ENCODE measurements around the gene HPSE2.

The HPSE2 gene

GRCh38 chr10:98453729-98454128 lies 781.9 kb downstream of the HPSE2 start:
- Histone ChIP-seq H3K9me3 (ENCODE audit: insufficient read depth, low read length, severe bottlenecking) (no peaks in the 10 kb centered on the region), H2AFZ (ENCODE audit: low read depth, low read length) (no peak overlapping the region), H3K4me1 (ENCODE audit: insufficient read depth, low read length) (no peaks in the 10 kb centered on the region), H3K4me3 (ENCODE audit: low read depth in 1 of 2, low read length in 2 of 2) (no peak overlapping the region), H4K20me1 (ENCODE audit: insufficient read depth, low read length) (no peaks in the 10 kb centered on the region), H3K36me3 (ENCODE audit: insufficient read depth, low read length) (no peaks in the 10 kb centered on the region), H3K27me3 (ENCODE audit: insufficient read depth, low read length, poor library complexity) (peaks cover 23% of the 10 kb centered on the region), H3K27ac (ENCODE audit: low read length) (no peak overlapping the region), H3K4me2 (ENCODE audit: insufficient read depth, low read length) (no peak overlapping the region), H3K9ac (ENCODE audit: low read depth, low read length) (no peak overlapping the region), H3K79me2 (ENCODE audit: insufficient read depth, low read length) (no peaks in the 10 kb centered on the region)
- no peak for DNase-seq
- TF ChIP-seq CTCF (IDR thresholded peaks at IDR 0.05; ENCODE audit: borderline replicate concordance, extremely low read depth, low read length, poor library complexity, severe bottlenecking) = no peak
- no peak for TF ChIP-seq EZH2 (IDR thresholded peaks at IDR 0.05; ENCODE audit: borderline replicate concordance, low read depth, low read length, severe bottlenecking)
- no peak for ATAC-seq (ENCODE audit: insufficient read depth, low read depth)

- peaks cover 18% of the 10 kb centered on the region for H3K79me2 ChIP-seq (ENCODE audit: insufficient read depth, low read length)
- ATAC-seq (ENCODE audit: insufficient read depth, low read depth) (no peak), DNase-seq (no peak)
- H3K9ac ChIP-seq (ENCODE audit: low read depth, low read length) = no peak overlapping the region
- peaks cover 10% of the 10 kb centered on the region for H3K27me3 ChIP-seq (ENCODE audit: insufficient read depth, low read length, poor library complexity)
- H3K27ac ChIP-seq (ENCODE audit: low read length) = no peak overlapping the region
- H2AFZ ChIP-seq (ENCODE audit: low read depth, low read length) = no peak overlapping the region
- H3K9me3 ChIP-seq (ENCODE audit: insufficient read depth, low read length, severe bottlenecking) = no peaks in the 10 kb centered on the region
- H3K4me3 ChIP-seq (ENCODE audit: low read depth in 1 of 2, low read length in 2 of 2) = no peak overlapping the region
- H4K20me1 ChIP-seq (ENCODE audit: insufficient read depth, low read length) = no peaks in the 10 kb centered on the region
- no peaks in the 10 kb centered on the region; the same call in 1 of the 2 replicates for H3K36me3 ChIP-seq (ENCODE audit: insufficient read depth, low read length)
- H3K4me2 ChIP-seq (ENCODE audit: insufficient read depth, low read length) = no peak overlapping the region
- H3K4me1 ChIP-seq (ENCODE audit: insufficient read depth, low read length) = peaks cover 17% of the 10 kb centered on the region
- TF ChIP-seq EZH2 (IDR thresholded peaks at IDR 0.05; ENCODE audit: borderline replicate concordance, low read depth, low read length, severe bottlenecking) (no peak), CTCF (IDR thresholded peaks at IDR 0.05; ENCODE audit: borderline replicate concordance, extremely low read depth, low read length, poor library complexity, severe bottlenecking) (no peak)
Measured at GRCh38 chr10:98450618-98451017, 785.0 kb downstream of the HPSE2 start.

GRCh38 chr10:98449287-98449686 lies 786.4 kb downstream of the HPSE2 start:
- no peak overlapping the region for H3K4me2 ChIP-seq (ENCODE audit: insufficient read depth, low read length)
- no peak overlapping the region for H3K27ac ChIP-seq (ENCODE audit: low read length)
- H3K9me3 ChIP-seq (ENCODE audit: insufficient read depth, low read length, severe bottlenecking) = no peaks in the 10 kb centered on the region
- no peak for TF ChIP-seq CTCF (IDR thresholded peaks at IDR 0.05; ENCODE audit: borderline replicate concordance, extremely low read depth, low read length, poor library complexity, severe bottlenecking)
- no peak overlapping the region for H2AFZ ChIP-seq (ENCODE audit: low read depth, low read length)
- peaks cover 31% of the 10 kb centered on the region for H3K4me1 ChIP-seq (ENCODE audit: insufficient read depth, low read length)
- peaks cover 13% of the 10 kb centered on the region for H3K36me3 ChIP-seq (ENCODE audit: insufficient read depth, low read length)
- H3K27me3 ChIP-seq (ENCODE audit: insufficient read depth, low read length, poor library complexity) = peaks cover 10% of the 10 kb centered on the region
- DNase-seq (no peak), ATAC-seq (ENCODE audit: insufficient read depth, low read depth) (no peak)
- peaks cover 31% of the 10 kb centered on the region for H3K79me2 ChIP-seq (ENCODE audit: insufficient read depth, low read length)
- no peak overlapping the region for H3K4me3 ChIP-seq (ENCODE audit: low read depth in 1 of 2, low read length in 2 of 2)
- H4K20me1 ChIP-seq (ENCODE audit: insufficient read depth, low read length) = no peaks in the 10 kb centered on the region
- H3K9ac ChIP-seq (ENCODE audit: low read depth, low read length) = no peak overlapping the region

All from DND-41 (cell line).